Suppressor macrophage treated with lipopolysaccharide for 1 hour (primary cell): ENCODE measurements around the gene CTAG1B.
"Not testable (repeated sequence)": the region's sequence is repeated elsewhere in the genome, so short reads cannot be mapped to it uniquely, and the experiment has no call there.

Experiments used
- DNase-seq, 3 donors: peaks; one replicate each; pipeline ENCODE4 v3.0.0-alpha.2; 2020 to 2022

Gene CTAG1B

GRCh38 chrX:154620767-154621414 is 1.8 kb upstream of the CTAG1B start:
- DNase-seq: not testable (repeated sequence)

- DNase-seq: not testable (repeated sequence)
Observed at GRCh38 chrX:154613586-154613985, 5.5 kb downstream of the CTAG1B start.

- DNase-seq: not testable (repeated sequence)
Observed at GRCh38 chrX:154611146-154611545, 7.9 kb downstream of the CTAG1B start.

- DNase-seq: not testable (repeated sequence)
Observed at GRCh38 chrX:154608823-154609222, 10.3 kb downstream of the CTAG1B start.

- not testable (repeated sequence) for DNase-seq
Observed at GRCh38 chrX:154607976-154608375, 11.1 kb downstream of the CTAG1B start.

- DNase-seq: no peak
Observed at GRCh38 chrX:154607370-154607769, 11.7 kb downstream of the CTAG1B start.

GRCh38 chrX:154605566-154605965 is 13.5 kb downstream of the CTAG1B start:
- no peak for DNase-seq

GRCh38 chrX:154603438-154604430 is 15.3 kb downstream of the CTAG1B start:
- peak in 2 of 3 donors; percentile 9 to 13 for DNase-seq

GRCh38 chrX:154602766-154603437 is 16.2 kb downstream of the CTAG1B start:
- no peak for DNase-seq

GRCh38 chrX:154602226-154602625 is 16.9 kb downstream of the CTAG1B start:
- DNase-seq: no peak

- no peak for DNase-seq
Observed at GRCh38 chrX:154600759-154601374, 18.2 kb downstream of the CTAG1B start.

- DNase-seq: no peak
Observed at GRCh38 chrX:154599531-154599930, 19.6 kb downstream of the CTAG1B start.

- no peak for DNase-seq
Observed at GRCh38 chrX:154598656-154599055, 20.4 kb downstream of the CTAG1B start.

- no peak for DNase-seq
Observed at GRCh38 chrX:154597221-154597620, 21.9 kb downstream of the CTAG1B start.

GRCh38 chrX:154596290-154596929 is 22.7 kb downstream of the CTAG1B start:
- DNase-seq: peak in 2 of 3 donors; percentile 13 to 20

GRCh38 chrX:154595559-154596249 is 23.4 kb downstream of the CTAG1B start:
- DNase-seq: peak in 2 of 3 donors; percentile 23 to 28

- no peak for DNase-seq
Observed at GRCh38 chrX:154594491-154594890, 24.6 kb downstream of the CTAG1B start.

GRCh38 chrX:154593201-154593600 is 25.9 kb downstream of the CTAG1B start:
- no peak for DNase-seq

- no peak for DNase-seq
Observed at GRCh38 chrX:154592505-154592904, 26.6 kb downstream of the CTAG1B start.

GRCh38 chrX:154590415-154590814 is 28.7 kb downstream of the CTAG1B start:
- DNase-seq: not testable (repeated sequence)

GRCh38 chrX:154584585-154585183 is 34.4 kb downstream of the CTAG1B start, which contains the start of gene CTAG1A:
Gene CTAG1A (plus strand): TSS chrX:154585133. CDS start chrX:154585207, 74 bp downstream.
- DNase-seq: not testable (repeated sequence)
